ENCODE results near the gene FAM50A. TPM values are rescaled to one million over a fixed set of nuclear protein-coding genes. Genes with fewer than 3 reads are reported as not detected.

Gene FAM50A
- total and polyA plus RNA-seq, 3 experiments from 2014 or later, result 59.6 to 81.3 (median 79.5) TPM

Other genes with a start within 250 kb of the FAM50A start
- not detected for gene OPN1MW2, start 224.4 kb upstream of the FAM50A start, total RNA-seq
- gene OPN1MW2, start 224.4 kb upstream of the FAM50A start, polyA plus RNA-seq, result not detected
- gene OPN1MW3, start 186.6 kb upstream of the FAM50A start, total RNA-seq, result not detected
- gene OPN1MW3, start 186.6 kb upstream of the FAM50A start, polyA plus RNA-seq, result not detected
- gene TEX28, start 149.0 kb upstream of the FAM50A start, total RNA-seq, result not detected
- not detected for gene TEX28, start 149.0 kb upstream of the FAM50A start, polyA plus RNA-seq
- under 1 TPM in 1 of 2 experiments, not detected in 1; 0.18 TPM for gene TKTL1, start 148.3 kb upstream of the FAM50A start, total RNA-seq
- 8.7 TPM for gene TKTL1, start 148.3 kb upstream of the FAM50A start, polyA plus RNA-seq
- 1,000 to 10,000 TPM; 1,299 to 1,356 TPM for gene FLNA, start 69.5 kb upstream of the FAM50A start, total RNA-seq
- 799 TPM for gene FLNA, start 69.5 kb upstream of the FAM50A start, polyA plus RNA-seq
- gene EMD, start 64.8 kb upstream of the FAM50A start, total RNA-seq, result 100 to 1,000 TPM; 107 to 119 TPM
- gene EMD, start 64.8 kb upstream of the FAM50A start, polyA plus RNA-seq, result 37.2 TPM
- 1,000 to 10,000 TPM; 3,198 to 3,218 TPM for gene RPL10, start 45.8 kb upstream of the FAM50A start, total RNA-seq
- 4,855 TPM for gene RPL10, start 45.8 kb upstream of the FAM50A start, polyA plus RNA-seq
- 10 to 100 TPM in 1 of 2 experiments, 1 to 10 TPM in 1; 9.8 to 10.1 TPM for gene DNASE1L1, start 34.9 kb upstream of the FAM50A start, total RNA-seq
- 19.1 TPM for gene DNASE1L1, start 34.9 kb upstream of the FAM50A start, polyA plus RNA-seq
- 10 to 100 TPM; 51.9 to 52.3 TPM for gene TAFAZZIN, start 32.6 kb upstream of the FAM50A start, total RNA-seq
- gene TAFAZZIN, start 32.6 kb upstream of the FAM50A start, polyA plus RNA-seq, result 41.4 TPM
- 10 to 100 TPM; 43.0 to 43.2 TPM for gene ATP6AP1, start 15.5 kb upstream of the FAM50A start, total RNA-seq
- gene ATP6AP1, start 15.5 kb upstream of the FAM50A start, polyA plus RNA-seq, result 129 TPM
- gene GDI1, start 7.0 kb upstream of the FAM50A start, total RNA-seq, result 100 to 1,000 TPM; 107 to 113 TPM
- 49.1 TPM for gene GDI1, start 7.0 kb upstream of the FAM50A start, polyA plus RNA-seq
- gene PLXNA3, start 14.1 kb downstream of the FAM50A start, total RNA-seq, result 10 to 100 TPM; 34.1 to 39.2 TPM
- gene PLXNA3, start 14.1 kb downstream of the FAM50A start, polyA plus RNA-seq, result 0.79 TPM
- gene LAGE3, start 35.1 kb downstream of the FAM50A start, total RNA-seq, result 10 to 100 TPM; 72.5 to 74.6 TPM
- gene LAGE3, start 35.1 kb downstream of the FAM50A start, polyA plus RNA-seq, result 51.2 TPM
- gene UBL4A, start 42.5 kb downstream of the FAM50A start, total RNA-seq, result 10 to 100 TPM; 58.9 to 64.3 TPM
- 55.3 TPM for gene UBL4A, start 42.5 kb downstream of the FAM50A start, polyA plus RNA-seq
- gene SLC10A3, start 46.5 kb downstream of the FAM50A start, total RNA-seq, result 10 to 100 TPM; 40.8 to 45.7 TPM
- 81.0 TPM for gene SLC10A3, start 46.5 kb downstream of the FAM50A start, polyA plus RNA-seq
- 10 to 100 TPM; 28.4 to 29.4 TPM for gene FAM3A, start 72.1 kb downstream of the FAM50A start, total RNA-seq
- gene FAM3A, start 72.1 kb downstream of the FAM50A start, polyA plus RNA-seq, result 29.6 TPM
- 100 to 1,000 TPM; 108 to 116 TPM for gene G6PD, start 102.7 kb downstream of the FAM50A start, total RNA-seq
- gene G6PD, start 102.7 kb downstream of the FAM50A start, polyA plus RNA-seq, result 10.7 TPM
- 10 to 100 TPM; 33.9 to 35.4 TPM for gene IKBKG, start 103.5 kb downstream of the FAM50A start, total RNA-seq
- gene IKBKG, start 103.5 kb downstream of the FAM50A start, polyA plus RNA-seq, result 34.8 TPM
- not detected for gene CTAG1A, start 141.0 kb downstream of the FAM50A start, total RNA-seq
- not detected for gene CTAG1A, start 141.0 kb downstream of the FAM50A start, polyA plus RNA-seq
- gene CTAG1B, start 175.1 kb downstream of the FAM50A start, total RNA-seq, result not detected
- gene CTAG1B, start 175.1 kb downstream of the FAM50A start, polyA plus RNA-seq, result not detected
- gene CTAG2, start 209.4 kb downstream of the FAM50A start, total RNA-seq, result 10 to 100 TPM; 44.1 to 47.3 TPM
- not detected for gene CTAG2, start 209.4 kb downstream of the FAM50A start, polyA plus RNA-seq